Subcutaneous adipose tissue (tissue), 4 donors: ENCODE measurements around the gene KCNJ9. TPM values are rescaled to one million over a fixed set of nuclear protein-coding genes. Genes with fewer than 3 reads are reported as not detected.

ENCODE experiments used
- total RNA-seq, 4 donors: library from RNA; depleted of rRNA; stranded (reverse); fragments of >200 nt; gene quantifications; one replicate each; pipeline ENCODE4 v1.1.0, GENCODE V29; 2016
- TF ChIP-seq, protein P1 (sequence below): fragments of 450-650 bp; IDR thresholded peaks from one replicate; pipeline ENCODE4 v1.5.1; 2016; ENCODE audit warnings: low read depth, mild to moderate bottlenecking, control low read depth, antibody characterized with exemption, moderate library complexity

Gene KCNJ9
- total RNA-seq, 4 donors from 2014 or later, result not detected

GRCh38 chr1:160128636-160129035 lies 47.3 kb downstream of the KCNJ9 start:
- TF ChIP-seq, protein P1, sequence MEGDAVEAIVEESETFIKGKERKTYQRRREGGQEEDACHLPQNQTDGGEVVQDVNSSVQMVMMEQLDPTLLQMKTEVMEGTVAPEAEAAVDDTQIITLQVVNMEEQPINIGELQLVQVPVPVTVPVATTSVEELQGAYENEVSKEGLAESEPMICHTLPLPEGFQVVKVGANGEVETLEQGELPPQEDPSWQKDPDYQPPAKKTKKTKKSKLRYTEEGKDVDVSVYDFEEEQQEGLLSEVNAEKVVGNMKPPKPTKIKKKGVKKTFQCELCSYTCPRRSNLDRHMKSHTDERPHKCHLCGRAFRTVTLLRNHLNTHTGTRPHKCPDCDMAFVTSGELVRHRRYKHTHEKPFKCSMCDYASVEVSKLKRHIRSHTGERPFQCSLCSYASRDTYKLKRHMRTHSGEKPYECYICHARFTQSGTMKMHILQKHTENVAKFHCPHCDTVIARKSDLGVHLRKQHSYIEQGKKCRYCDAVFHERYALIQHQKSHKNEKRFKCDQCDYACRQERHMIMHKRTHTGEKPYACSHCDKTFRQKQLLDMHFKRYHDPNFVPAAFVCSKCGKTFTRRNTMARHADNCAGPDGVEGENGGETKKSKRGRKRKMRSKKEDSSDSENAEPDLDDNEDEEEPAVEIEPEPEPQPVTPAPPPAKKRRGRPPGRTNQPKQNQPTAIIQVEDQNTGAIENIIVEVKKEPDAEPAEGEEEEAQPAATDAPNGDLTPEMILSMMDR, result no peak

- TF ChIP-seq, protein P1, result no peak
Observed at GRCh38 chr1:160129046-160129445, 47.7 kb downstream of the KCNJ9 start.

DNA sequence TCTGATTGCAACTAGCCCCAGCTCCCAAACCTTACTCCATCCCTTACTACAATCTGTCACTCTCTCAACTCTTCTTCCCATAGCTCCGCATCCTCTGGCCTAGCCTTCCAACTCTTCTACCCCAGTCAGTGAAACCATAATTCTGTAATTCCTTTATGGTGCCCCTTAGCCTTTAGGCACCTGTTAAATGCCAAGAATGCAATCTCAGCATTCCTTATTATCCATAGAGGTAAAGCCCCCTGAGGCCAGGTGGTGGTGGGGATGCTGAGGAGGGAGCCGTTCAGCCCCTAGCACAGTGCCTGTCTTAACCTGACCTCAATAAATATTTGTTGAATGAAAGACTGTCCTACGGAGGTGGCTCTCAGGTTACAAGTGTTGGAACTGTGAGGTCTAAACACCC lies 48.2 kb downstream of the KCNJ9 start:
- TF ChIP-seq, protein P1, result no peak

DNA sequence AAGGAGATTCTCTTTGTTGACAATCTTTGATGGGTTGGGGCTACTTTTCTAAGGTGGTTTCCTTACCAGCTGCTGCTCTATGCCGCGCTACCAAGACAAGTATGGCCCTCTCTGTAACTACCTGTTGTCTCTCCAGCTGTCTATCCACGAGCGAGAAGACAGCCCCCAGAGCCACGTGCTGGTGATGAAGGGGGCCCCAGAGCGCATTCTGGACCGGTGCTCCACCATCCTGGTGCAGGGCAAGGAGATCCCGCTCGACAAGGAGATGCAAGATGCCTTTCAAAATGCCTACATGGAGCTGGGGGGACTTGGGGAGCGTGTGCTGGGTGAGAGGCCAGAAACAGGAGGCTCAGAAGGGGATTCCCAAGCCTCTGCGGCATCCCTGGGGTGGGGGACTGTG lies 48.6 kb downstream of the KCNJ9 start:
- TF ChIP-seq, protein P1, result no peak

DNA sequence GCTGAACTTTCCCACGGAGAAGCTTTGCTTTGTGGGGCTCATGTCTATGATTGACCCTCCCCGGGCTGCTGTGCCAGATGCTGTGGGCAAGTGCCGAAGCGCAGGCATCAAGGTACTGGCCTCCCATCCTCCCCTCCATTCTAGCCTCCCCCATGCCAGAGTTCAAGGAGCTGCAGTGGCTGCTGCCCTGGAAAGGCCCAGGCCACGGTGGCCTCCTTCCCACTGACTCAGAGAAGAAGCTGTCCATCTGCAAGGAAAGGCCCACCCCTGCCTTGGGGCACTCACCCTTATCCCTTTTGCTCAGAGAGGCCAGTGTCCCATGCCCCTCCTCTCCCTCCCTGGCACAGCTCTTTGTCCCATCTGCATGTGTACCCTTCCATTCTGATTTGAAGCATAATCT lies 49.1 kb downstream of the KCNJ9 start:
- TF ChIP-seq, protein P1, result no peak

DNA sequence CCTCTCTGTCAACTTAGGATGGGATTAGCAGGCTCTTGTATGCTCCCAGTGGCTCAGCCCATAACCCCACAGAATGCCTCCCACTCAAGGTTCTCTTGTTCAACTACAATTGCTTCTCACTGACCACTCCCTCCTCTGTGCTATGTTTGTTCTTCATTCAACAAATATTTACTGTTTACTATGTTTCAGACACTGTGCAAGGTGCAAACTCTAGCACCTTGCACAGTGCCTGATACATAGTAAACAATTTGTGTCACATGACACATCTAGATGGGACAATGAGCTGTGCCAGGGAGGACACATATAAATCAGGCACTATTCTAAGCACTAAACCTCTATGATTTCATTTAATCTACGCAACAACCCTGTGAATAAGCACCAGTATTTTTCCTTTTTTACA lies 49.6 kb downstream of the KCNJ9 start:
- TF ChIP-seq, protein P1, result no peak

DNA sequence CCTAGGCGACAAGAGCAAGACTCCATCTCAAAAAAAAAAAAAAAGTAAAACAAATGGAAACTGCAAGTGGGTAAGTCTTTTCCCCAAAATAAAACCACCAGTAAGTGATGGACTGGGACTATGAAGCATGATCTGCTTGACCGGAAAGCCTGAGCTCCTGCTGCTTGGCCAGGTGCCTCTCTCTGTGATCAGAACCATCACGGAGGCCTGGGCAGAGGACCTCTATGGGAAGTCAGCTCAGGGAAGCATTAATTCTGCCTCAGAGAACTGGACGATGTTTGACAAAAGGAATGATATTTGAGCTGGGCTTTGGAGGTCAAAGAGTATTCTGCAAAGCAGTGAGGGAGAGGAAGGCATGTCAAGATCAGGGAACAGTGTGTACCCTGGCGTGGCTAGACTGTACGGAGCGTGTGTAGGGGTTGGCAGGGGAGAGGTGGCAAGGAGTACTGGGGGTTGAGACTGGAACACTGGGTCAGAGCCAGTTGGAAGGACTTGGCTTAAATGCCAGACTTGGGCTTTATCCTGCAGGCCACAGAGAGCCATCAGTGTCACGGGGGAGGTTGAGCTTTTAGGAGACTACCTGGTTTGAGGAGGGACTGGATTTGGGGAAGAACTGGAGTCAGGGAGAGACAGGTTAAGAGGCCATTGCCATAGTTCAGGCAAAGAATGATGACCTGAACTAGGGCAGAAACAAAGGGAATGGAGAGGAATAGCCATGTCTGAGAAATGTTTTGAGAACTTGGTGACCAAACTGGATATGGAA lies 50.6 kb downstream of the KCNJ9 start:
- TF ChIP-seq, protein P1, result no peak
